ENCODE results near the gene GKN2.

- TF ChIP-seq POLR2AphosphoS2 (IDR thresholded peaks at IDR 0.05; ENCODE audit: low read length) (no peak), DPF2 (IDR thresholded peaks at IDR 0.05) (no peak), CTCF (IDR thresholded peaks at IDR 0.05 in 2 of 3, conservative IDR thresholded peaks at IDR 0.05 in 1 of 3; ENCODE audit: insufficient read depth in 2 of 3, low read depth in 1 of 3, low read length in 3 of 3) (no peak), MAFF (IDR thresholded peaks at IDR 0.05; ENCODE audit: low read length) (no peak), ZFP30 (CRISPR knock-in tag; IDR thresholded peaks at IDR 0.05; ENCODE audit: borderline replicate concordance) (no peak), ZNF639 (CRISPR knock-in tag; conservative IDR thresholded peaks at IDR 0.05 in 1 of 2, IDR thresholded peaks at IDR 0.05 in 1 of 2) (no peak), ATF2 (CRISPR knock-in tag; IDR thresholded peaks at IDR 0.05) (no peak), KDM5B (IDR thresholded peaks at IDR 0.05; ENCODE audit: insufficient replicate concordance, low read depth, low read length) (no peak)
Observed at GRCh38 chr2:68964282-68964681, 11.6 kb upstream of the GKN2 start.

Data from K562 (cell line).